Measurements from ENCODE around the gene COL18A1. TPM values are rescaled to one million over a fixed set of nuclear protein-coding genes. Genes with fewer than 3 reads are reported as not detected.
A peak's percentile ranks its signal among the peaks of the same experiment; 100 is the strongest.

Gene COL18A1
- total RNA-seq, 1 experiment from 2014 or later = 170 TPM

DNA sequence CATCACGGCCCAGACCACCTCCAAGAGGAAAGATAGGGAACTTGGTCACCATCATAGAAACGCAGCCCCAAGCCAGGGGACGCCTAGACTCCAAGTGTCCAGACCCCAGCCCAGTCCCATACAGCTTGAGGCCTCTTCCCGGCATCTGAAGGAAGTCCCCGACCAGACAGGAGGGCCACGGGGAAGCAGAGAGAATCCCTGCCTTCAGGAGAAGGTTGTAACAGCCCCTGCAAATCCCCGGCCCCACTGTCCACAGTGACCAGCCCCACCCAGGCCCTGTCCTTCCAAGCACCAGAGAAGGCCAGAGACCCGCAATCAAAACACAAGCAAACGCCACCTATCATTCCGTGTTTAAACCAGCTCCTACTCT, 135.6 kb downstream of the COL18A1 start:
- TF ChIP-seq CTCF (IDR thresholded peaks at IDR 0.05; ENCODE audit: insufficient read depth in 1 of 2, low read depth in 1 of 2, low read length in 1 of 2, severe bottlenecking in 1 of 2, unreplicated experiment in 1 of 2) = no peak
- no peaks in the 10 kb centered on the region for H3K27me3 ChIP-seq (replicated peaks; ENCODE audit: control insufficient read depth, insufficient read depth, low read length)
- H3K4me3 ChIP-seq (ENCODE audit: low read depth, low read length) = no peak overlapping the region
- Mint-ChIP-seq H3K27ac (ENCODE audit: unreplicated experiment) (no peak overlapping the region), H3K27me3 (ENCODE audit: insufficient read depth, unreplicated experiment) (no peaks in the 10 kb centered on the region), H3K36me3 (ENCODE audit: insufficient read depth, unreplicated experiment) (peaks cover 8% of the 10 kb centered on the region), H3K4me3 (ENCODE audit: unreplicated experiment) (peak overlapping the region; percentile 69), H3K4me1 (ENCODE audit: low read depth, unreplicated experiment) (no peaks in the 10 kb centered on the region), H3K9me3 (ENCODE audit: unreplicated experiment) (no peaks in the 10 kb centered on the region)
- intact Hi-C loops (cut with micrococcal nuclease; ENCODE audit: unreplicated experiment) = no loop called here
- H3K4me1 ChIP-seq = peaks cover 15% of the 10 kb centered on the region
- CTCF ChIA-PET = no interaction called here
- no peaks in the 10 kb centered on the region for H3K36me3 ChIP-seq (ENCODE audit: control insufficient read depth, insufficient read depth, low read length)
- peak in 1 of 2 experiments; percentile 15 for DNase-seq
- POLR2A ChIA-PET = no interaction called here
- no TSS peak for BruUV-seq (replicated peaks)
- H3K9me3 ChIP-seq = no peaks in the 10 kb centered on the region

DNA sequence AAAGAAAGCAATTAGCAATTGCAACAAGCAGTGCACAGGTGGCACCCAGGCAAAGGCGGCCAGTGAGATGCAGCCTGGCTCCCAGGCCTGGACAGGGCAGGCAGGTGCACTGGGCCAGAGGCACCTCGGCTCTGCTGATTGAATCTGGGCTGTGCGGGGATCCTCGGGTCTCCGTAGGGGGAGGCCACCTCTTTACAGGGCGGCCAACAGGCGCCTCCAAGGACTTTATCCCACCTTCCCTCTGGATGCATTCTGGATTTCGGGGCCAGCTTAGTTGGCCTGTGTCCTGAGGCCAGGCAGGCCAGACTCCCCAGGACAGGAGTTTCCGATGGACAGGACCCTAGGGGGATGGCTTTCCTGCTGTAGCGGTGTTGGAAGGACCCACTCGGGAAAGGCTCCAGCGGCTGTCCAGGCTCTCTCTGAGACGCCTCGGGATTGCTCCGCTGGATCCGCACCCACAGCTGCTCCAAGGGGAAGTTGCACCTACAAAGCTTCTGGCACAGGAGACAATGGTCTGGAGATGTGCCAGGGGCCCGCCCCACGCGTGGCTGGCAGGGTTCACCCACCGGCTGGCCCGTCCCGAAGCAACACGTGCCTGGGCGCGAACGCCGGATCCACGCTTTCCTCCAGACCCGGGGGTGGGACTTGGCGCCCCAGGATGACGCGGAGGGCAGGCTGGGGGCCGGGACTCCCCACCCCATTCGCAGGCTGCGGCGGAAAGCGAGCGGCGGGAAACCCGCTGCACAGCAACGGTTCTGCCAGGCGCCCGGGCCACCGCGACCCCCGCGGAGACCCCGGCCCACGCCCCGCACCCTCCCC, 136.5 kb downstream of the COL18A1 start:
- no peaks in the 10 kb centered on the region for H3K36me3 ChIP-seq (ENCODE audit: control insufficient read depth, insufficient read depth, low read length)
- no peaks in the 10 kb centered on the region for H3K27me3 ChIP-seq (replicated peaks; ENCODE audit: control insufficient read depth, insufficient read depth, low read length)
- intact Hi-C loops (cut with micrococcal nuclease; ENCODE audit: unreplicated experiment) = no loop called here
- no peaks in the 10 kb centered on the region for H3K27me3 Mint-ChIP-seq (ENCODE audit: insufficient read depth, unreplicated experiment)
- peak overlapping the region; percentile 69 for H3K4me3 Mint-ChIP-seq (ENCODE audit: unreplicated experiment)
- H3K9me3 ChIP-seq = no peaks in the 10 kb centered on the region
- POLR2A ChIA-PET = no interaction called here
- H3K27ac Mint-ChIP-seq (ENCODE audit: unreplicated experiment) = no peak overlapping the region
- peaks cover 18% of the 10 kb centered on the region for H3K4me1 ChIP-seq
- H3K9me3 Mint-ChIP-seq (ENCODE audit: unreplicated experiment) = no peaks in the 10 kb centered on the region
- TF ChIP-seq CTCF (IDR thresholded peaks at IDR 0.05; ENCODE audit: insufficient read depth in 1 of 2, low read depth in 1 of 2, low read length in 1 of 2, severe bottlenecking in 1 of 2, unreplicated experiment in 1 of 2) = no peak
- peak overlapping the region; percentile 40 for H3K4me3 ChIP-seq (ENCODE audit: low read depth, low read length)
- H3K4me1 Mint-ChIP-seq (ENCODE audit: low read depth, unreplicated experiment) = peaks cover under 1% of the 10 kb centered on the region
- BruUV-seq (replicated peaks) = TSS peak; percentile 48
- H3K36me3 Mint-ChIP-seq (ENCODE audit: insufficient read depth, unreplicated experiment) = peaks cover under 1% of the 10 kb centered on the region
- CTCF ChIA-PET = interaction anchor here (0.6 kb wide), 1 partner anchor 8 kb away, joined by 3 read pairs; no protein-coding TSS in a partner anchor
- DNase-seq = peak; percentile 61

GRCh38 chr21:45542242-45542666, 137.3 kb downstream of the COL18A1 start, which contains the start of gene SLC19A1:
TSS of gene SLC19A1 (minus strand) at chr21:45542440. CDS start at chr21:45537959, 4,481 bp downstream.
- H3K4me3 ChIP-seq (ENCODE audit: low read depth, low read length) = peak within 1 kb of the TSS; percentile 40
- H3K27me3 Mint-ChIP-seq (ENCODE audit: insufficient read depth, unreplicated experiment) = no peaks in the 10 kb centered on the region
- H3K4me1 Mint-ChIP-seq (ENCODE audit: low read depth, unreplicated experiment) = peaks cover 8% of the 10 kb centered on the region
- CTCF ChIA-PET = no interaction called here
- POLR2A ChIA-PET = no interaction called here
- peak; percentile 49 to 81 for DNase-seq
- H3K9me3 Mint-ChIP-seq (ENCODE audit: unreplicated experiment) = no peaks in the 10 kb centered on the region
- BruUV-seq (replicated peaks) = no TSS peak
- H3K27me3 ChIP-seq (replicated peaks; ENCODE audit: control insufficient read depth, insufficient read depth, low read length) = no peaks in the 10 kb centered on the region
- peaks cover 26% of the 10 kb centered on the region for H3K4me1 ChIP-seq
- peak in 1 of 2 experiments; percentile 42 for TF ChIP-seq CTCF (IDR thresholded peaks at IDR 0.05; ENCODE audit: insufficient read depth in 1 of 2, low read depth in 1 of 2, low read length in 1 of 2, severe bottlenecking in 1 of 2, unreplicated experiment in 1 of 2)
- H3K27ac Mint-ChIP-seq (ENCODE audit: unreplicated experiment) = no peak within 1 kb of the TSS
- no peaks in the 10 kb centered on the region for H3K36me3 ChIP-seq (ENCODE audit: control insufficient read depth, insufficient read depth, low read length)
- no peaks in the 10 kb centered on the region for H3K36me3 Mint-ChIP-seq (ENCODE audit: insufficient read depth, unreplicated experiment)
- H3K9me3 ChIP-seq = no peaks in the 10 kb centered on the region
- intact Hi-C loops (cut with micrococcal nuclease; ENCODE audit: unreplicated experiment) = no loop called here
- H3K4me3 Mint-ChIP-seq (ENCODE audit: unreplicated experiment) = peak within 1 kb of the TSS; percentile 69

Measured in Caco-2 (cell line).